Osteoblast (primary cell): ENCODE data around the gene DCXR. TPM values are rescaled to one million over a fixed set of nuclear protein-coding genes. Genes with fewer than 3 reads are reported as not detected.

ENCODE experiments used
- DNase-seq: peaks from one replicate; pipeline ENCODE4 v3.0.0; 2011; ENCODE audit warnings: low spot score, mixed read lengths; ENCODE audit not compliant: insufficient read length; ENCODE audit errors: missing footprints
- H2AFZ ChIP-seq: 2 replicates; pipeline ENCODE4 v1.6.0; 2011; ENCODE audit warnings: mild to moderate bottlenecking, low read length
- H3K27ac ChIP-seq: 2 replicates; pipeline ENCODE4 v1.5.1; 2011; ENCODE audit warnings: mild to moderate bottlenecking, low read depth, low read length, moderate library complexity
- H3K27me3 ChIP-seq: 2 replicates; pipeline ENCODE4 v1.6.0; 2012; ENCODE audit warnings: mild to moderate bottlenecking, control low read depth, inconsistent platforms, low read length, moderate library complexity; ENCODE audit not compliant: insufficient read depth
- H3K36me3 ChIP-seq: 2 replicates; pipeline ENCODE4 v1.5.1; 2011; ENCODE audit warnings: mild to moderate bottlenecking, low read length, control low read depth, moderate library complexity; ENCODE audit not compliant: insufficient read depth
- H3K4me1 ChIP-seq: 2 replicates; pipeline ENCODE4 v1.5.1; 2011; ENCODE audit warnings: mild to moderate bottlenecking, low read length, control low read depth, moderate library complexity; ENCODE audit not compliant: insufficient read depth
- H3K4me2 ChIP-seq: 2 replicates; pipeline ENCODE4 v1.6.0; 2011; ENCODE audit warnings: mild to moderate bottlenecking, low read length; ENCODE audit not compliant: insufficient read depth
- H3K4me3 ChIP-seq: fragments of 200-600 bp; sonication (generic); 3 replicates; pipeline ENCODE4 v1.5.1; 2012; ENCODE audit warnings: mild to moderate bottlenecking, low read length, inconsistent platforms; ENCODE audit not compliant: insufficient read depth
- H3K79me2 ChIP-seq: 2 replicates; pipeline ENCODE4 v1.6.0; 2012; ENCODE audit warnings: mild to moderate bottlenecking, low read length, control low read depth, inconsistent platforms; ENCODE audit not compliant: insufficient read depth
- H3K9me3 ChIP-seq: 2 replicates; pipeline ENCODE4 v1.5.1; 2011; ENCODE audit warnings: low read depth, low read length, control low read depth
- H4K20me1 ChIP-seq: 2 replicates; pipeline ENCODE4 v1.6.0; 2012; ENCODE audit warnings: mild to moderate bottlenecking, low read length, control low read depth; ENCODE audit not compliant: insufficient read depth
- total RNA-seq: library from RNA; depleted of rRNA; stranded (reverse); fragments of >200 nt; gene quantifications from 2 replicates; pipeline ENCODE4 v1.2.3, GENCODE V29; 2012
- TF ChIP-seq, protein P1 (sequence below): IDR thresholded peaks from 2 replicates; pipeline ENCODE4 v1.5.1; 2011; ENCODE audit warnings: mild to moderate bottlenecking, low read depth, low read length, moderate library complexity; ENCODE audit errors: extremely low read depth

Gene DCXR
- total RNA-seq, 1 donor: 31.8 TPM

DNA sequence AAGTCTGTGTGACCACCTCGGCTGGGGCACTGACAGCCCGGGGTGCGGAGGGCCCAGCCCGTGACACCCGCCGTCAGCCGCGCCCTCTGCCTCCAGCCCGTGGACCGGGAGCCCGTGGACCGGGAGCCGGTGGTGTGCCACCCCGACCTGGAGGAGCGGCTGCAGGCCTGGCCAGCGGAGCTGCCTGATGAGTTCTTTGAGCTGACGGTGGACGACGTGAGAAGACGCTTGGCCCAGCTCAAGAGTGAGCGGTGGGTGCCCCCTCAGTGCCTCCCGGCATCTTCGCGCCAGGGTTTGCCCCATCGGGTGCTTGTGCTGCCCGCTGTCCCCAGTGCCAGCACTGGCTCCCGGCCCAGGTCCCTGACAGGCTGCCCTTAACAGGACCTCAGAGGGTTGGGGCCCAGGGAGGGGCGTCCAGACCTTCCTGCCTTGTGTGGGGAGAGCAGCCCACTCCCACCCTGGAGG, 28.5 kb downstream of the DCXR start:
- no peak overlapping the region for H3K4me3 ChIP-seq
- DNase-seq: peak; percentile 86
- no peaks in the 10 kb centered on the region for H3K27me3 ChIP-seq
- no peaks in the 10 kb centered on the region for H3K36me3 ChIP-seq
- H2AFZ ChIP-seq: no peak overlapping the region
- H3K4me1 ChIP-seq: peaks cover 35% of the 10 kb centered on the region
- no peaks in the 10 kb centered on the region for H3K9me3 ChIP-seq
- TF ChIP-seq, protein P1, sequence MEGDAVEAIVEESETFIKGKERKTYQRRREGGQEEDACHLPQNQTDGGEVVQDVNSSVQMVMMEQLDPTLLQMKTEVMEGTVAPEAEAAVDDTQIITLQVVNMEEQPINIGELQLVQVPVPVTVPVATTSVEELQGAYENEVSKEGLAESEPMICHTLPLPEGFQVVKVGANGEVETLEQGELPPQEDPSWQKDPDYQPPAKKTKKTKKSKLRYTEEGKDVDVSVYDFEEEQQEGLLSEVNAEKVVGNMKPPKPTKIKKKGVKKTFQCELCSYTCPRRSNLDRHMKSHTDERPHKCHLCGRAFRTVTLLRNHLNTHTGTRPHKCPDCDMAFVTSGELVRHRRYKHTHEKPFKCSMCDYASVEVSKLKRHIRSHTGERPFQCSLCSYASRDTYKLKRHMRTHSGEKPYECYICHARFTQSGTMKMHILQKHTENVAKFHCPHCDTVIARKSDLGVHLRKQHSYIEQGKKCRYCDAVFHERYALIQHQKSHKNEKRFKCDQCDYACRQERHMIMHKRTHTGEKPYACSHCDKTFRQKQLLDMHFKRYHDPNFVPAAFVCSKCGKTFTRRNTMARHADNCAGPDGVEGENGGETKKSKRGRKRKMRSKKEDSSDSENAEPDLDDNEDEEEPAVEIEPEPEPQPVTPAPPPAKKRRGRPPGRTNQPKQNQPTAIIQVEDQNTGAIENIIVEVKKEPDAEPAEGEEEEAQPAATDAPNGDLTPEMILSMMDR: no peak
- no peaks in the 10 kb centered on the region for H3K79me2 ChIP-seq
- no peak overlapping the region for H3K27ac ChIP-seq
- H3K4me2 ChIP-seq: no peak overlapping the region
- H4K20me1 ChIP-seq: peaks cover 7% of the 10 kb centered on the region

DNA sequence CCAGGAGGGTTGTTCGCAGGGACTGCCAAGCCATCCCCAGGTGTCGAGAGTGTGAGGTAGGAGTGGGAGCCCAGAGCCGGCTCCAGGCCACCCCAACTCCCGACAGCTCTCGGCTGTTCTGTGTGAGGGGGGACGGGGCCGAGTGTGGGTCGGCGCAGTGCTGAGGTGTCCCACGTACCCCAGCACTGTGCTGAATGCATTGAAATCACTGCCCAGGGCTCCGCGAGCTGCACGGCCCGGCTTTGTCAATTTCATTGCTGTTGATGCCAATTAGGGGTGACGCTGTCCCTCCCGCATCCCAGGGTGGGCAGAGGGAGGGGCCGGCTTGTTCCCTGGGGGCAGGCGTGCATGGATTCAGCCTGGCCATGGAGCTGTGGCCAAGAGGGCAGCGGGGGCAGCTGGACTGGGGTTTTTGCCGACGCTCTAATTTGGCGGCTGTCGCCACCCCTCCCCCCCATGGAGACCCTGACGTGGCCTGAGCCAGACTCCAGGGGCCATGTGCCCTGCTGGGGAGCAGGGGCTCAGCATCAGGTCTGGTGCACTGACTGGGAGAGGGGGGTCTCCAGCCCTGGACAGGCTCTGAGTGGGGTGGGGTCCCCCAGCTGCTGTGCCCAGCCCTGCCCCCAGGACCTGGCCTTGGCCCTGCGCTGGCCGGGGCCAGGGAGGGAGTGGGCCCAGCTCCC, 29.1 kb downstream of the DCXR start:
- H3K36me3 ChIP-seq: no peaks in the 10 kb centered on the region
- no peaks in the 10 kb centered on the region for H3K9me3 ChIP-seq
- H3K27ac ChIP-seq: no peak overlapping the region
- TF ChIP-seq, protein P1: no peak
- H4K20me1 ChIP-seq: peaks cover 7% of the 10 kb centered on the region
- no peak overlapping the region for H2AFZ ChIP-seq
- H3K4me3 ChIP-seq: no peak overlapping the region
- no peak overlapping the region for H3K4me2 ChIP-seq
- H3K27me3 ChIP-seq: no peaks in the 10 kb centered on the region
- H3K4me1 ChIP-seq: peaks cover 39% of the 10 kb centered on the region
- DNase-seq: peak; percentile 84
- H3K79me2 ChIP-seq: no peaks in the 10 kb centered on the region

DNA sequence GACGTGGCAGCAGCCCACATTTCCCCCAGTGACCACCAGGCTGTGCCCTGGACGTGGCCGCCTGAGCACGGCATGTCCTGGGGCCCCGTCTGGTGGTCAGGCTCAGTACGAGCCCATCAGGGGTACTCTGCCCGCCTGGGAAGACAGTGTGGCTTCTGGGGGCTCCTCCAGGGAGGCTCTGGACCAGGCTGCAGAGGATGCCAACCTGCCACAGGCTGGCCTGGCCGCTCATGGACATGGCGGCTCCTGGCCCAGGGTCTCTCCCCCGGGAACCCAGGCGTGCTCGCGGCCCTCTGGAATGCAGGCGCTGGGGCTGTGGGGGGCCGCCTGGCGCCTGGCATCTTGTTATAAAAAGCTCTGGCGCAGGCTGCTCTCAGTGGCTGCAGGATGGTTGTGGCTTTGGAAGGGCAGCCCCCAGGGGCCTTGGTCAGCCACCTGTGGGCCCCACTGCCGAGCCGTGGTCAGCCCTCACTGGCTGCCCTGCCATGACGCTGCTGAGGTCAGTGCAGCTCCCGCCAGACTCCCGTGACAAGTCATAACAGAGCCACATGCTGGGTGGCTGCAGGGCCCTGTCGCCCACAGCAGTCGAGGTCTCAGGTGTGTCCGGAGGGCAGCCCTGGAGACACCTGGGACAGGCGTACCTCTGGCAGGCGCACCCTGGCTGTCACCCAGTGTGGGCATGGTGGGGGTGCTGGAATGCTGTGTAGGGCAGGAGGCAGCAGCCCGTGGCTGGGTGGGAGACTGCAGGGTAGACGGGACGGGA, 29.8 kb downstream of the DCXR start:
- Histone ChIP-seq H3K9me3 (no peaks in the 10 kb centered on the region), H3K27me3 (no peaks in the 10 kb centered on the region), H3K79me2 (no peaks in the 10 kb centered on the region), H3K27ac (no peak overlapping the region), H3K4me1 (peaks cover 47% of the 10 kb centered on the region), H3K36me3 (no peaks in the 10 kb centered on the region), H4K20me1 (peaks cover 7% of the 10 kb centered on the region), H2AFZ (no peak overlapping the region), H3K4me2 (peak overlapping the region; percentile 23), H3K4me3 (no peak overlapping the region)
- DNase-seq: peak; percentile 96
- TF ChIP-seq, protein P1: peak; percentile 21

DNA sequence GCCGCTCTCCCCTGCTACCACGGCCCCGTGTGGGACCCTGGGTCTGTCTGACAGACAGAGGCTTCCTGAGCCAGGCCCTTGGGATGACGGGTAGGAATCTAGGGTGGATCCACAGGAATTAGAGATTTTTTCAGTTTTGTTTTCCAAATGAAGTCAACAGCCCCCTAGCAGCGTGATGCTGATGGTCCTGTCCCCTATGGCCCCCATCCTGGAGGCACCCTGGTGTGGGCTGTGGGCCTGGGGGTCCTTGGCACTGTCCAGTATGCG, 30.3 kb downstream of the DCXR start:
- H4K20me1 ChIP-seq: peaks cover 7% of the 10 kb centered on the region
- no peaks in the 10 kb centered on the region for H3K9me3 ChIP-seq
- H3K27me3 ChIP-seq: no peaks in the 10 kb centered on the region
- H3K27ac ChIP-seq: no peak overlapping the region
- peaks cover 47% of the 10 kb centered on the region for H3K4me1 ChIP-seq
- TF ChIP-seq, protein P1: no peak
- no peak overlapping the region for H2AFZ ChIP-seq
- peak overlapping the region; percentile 23 for H3K4me2 ChIP-seq
- H3K36me3 ChIP-seq: no peaks in the 10 kb centered on the region
- H3K79me2 ChIP-seq: no peaks in the 10 kb centered on the region
- H3K4me3 ChIP-seq: no peak overlapping the region
- DNase-seq: no peak
